Neural progenitor cell (in vitro differentiated cells): ENCODE data around the gene SAPCD1. TPM values are rescaled to one million over a fixed set of nuclear protein-coding genes. Genes with fewer than 3 reads are reported as not detected.

ENCODE experiments used
- DNase-seq: peaks from one replicate; pipeline ENCODE4 v3.0.0-alpha.2; 2016; ENCODE audit warnings: low spot score
- H2AFZ ChIP-seq: fragments of 200-600 bp; sonication (generic); replicated peaks from 2 replicates; pipeline ENCODE4 v1.6.1; 2016; ENCODE audit warnings: antibody characterized with exemption
- H3F3A ChIP-seq: fragments of 200-600 bp; sonication (generic); 2 replicates; pipeline ENCODE4 v1.6.1; 2016; ENCODE audit warnings: antibody characterized with exemption, low read depth
- H3K27ac ChIP-seq: fragments of 200-600 bp; sonication (generic); 2 replicates; pipeline ENCODE4 v1.5.1; 2016; ENCODE audit warnings: mild to moderate bottlenecking
- H3K27me3 ChIP-seq: fragments of 200-600 bp; sonication (generic); 2 replicates; pipeline ENCODE4 v1.6.1; 2016; ENCODE audit warnings: mild to moderate bottlenecking, moderate library complexity
- H3K36me3 ChIP-seq: fragments of 200-600 bp; sonication (generic); 2 replicates; pipeline ENCODE4 v1.5.1; 2016
- H3K4me1 ChIP-seq: fragments of 200-600 bp; sonication (generic); 2 replicates; pipeline ENCODE4 v1.6.1; 2016; ENCODE audit warnings: mixed run types
- H3K4me2 ChIP-seq: fragments of 200-600 bp; sonication (generic); 2 replicates; pipeline ENCODE4 v1.6.1; 2016
- H3K4me3 ChIP-seq: fragments of 200-600 bp; sonication (generic); 2 replicates; pipeline ENCODE4 v1.5.1; 2016
- H3K79me2 ChIP-seq: fragments of 200-600 bp; sonication (generic); 2 replicates; pipeline ENCODE4 v1.6.1; 2016; ENCODE audit warnings: low read depth
- H3K9ac ChIP-seq: fragments of 200-600 bp; sonication (generic); 2 replicates; pipeline ENCODE4 v1.6.1; 2016
- H3K9me3 ChIP-seq: fragments of 200-600 bp; sonication (generic); 2 replicates; pipeline ENCODE4 v1.5.1; 2016; ENCODE audit warnings: low read depth
- H4K20me1 ChIP-seq: fragments of 200-600 bp; sonication (generic); 2 replicates; pipeline ENCODE4 v1.6.1; 2016; ENCODE audit warnings: low read depth
- H3K27ac Mint-ChIP-seq: 3 replicates; pipeline ENCODE4 v1.8.0; 2021; ENCODE audit warnings: mixed read lengths
- H3K27me3 Mint-ChIP-seq: 2 replicates; pipeline ENCODE4 v1.8.0; 2022; ENCODE audit warnings: low read depth, mild to moderate bottlenecking, inconsistent platforms, moderate library complexity, mixed read lengths; ENCODE audit not compliant: insufficient read depth
- H3K36me3 Mint-ChIP-seq: 3 replicates; pipeline ENCODE4 v1.8.0; 2021; ENCODE audit warnings: mixed read lengths
- H3K4me1 Mint-ChIP-seq: 3 replicates; pipeline ENCODE4 v1.8.0; 2021; ENCODE audit warnings: mixed read lengths
- H3K4me3 Mint-ChIP-seq: 3 replicates; pipeline ENCODE4 v1.8.0; 2021; ENCODE audit warnings: mild to moderate bottlenecking, moderate library complexity, mixed read lengths
- H3K9me3 Mint-ChIP-seq: 3 replicates; pipeline ENCODE4 v1.8.0; 2020; ENCODE audit warnings: mixed read lengths
- CTCF ChIP-seq: fragments of 200-600 bp; sonication (generic); IDR thresholded peaks from 2 replicates; pipeline ENCODE4 v1.5.1; 2017; ENCODE audit warnings: antibody characterized with exemption, mild to moderate bottlenecking
- EZH2 ChIP-seq: fragments of 200-600 bp; sonication (generic); IDR thresholded peaks from 2 replicates; pipeline ENCODE4 v1.6.1; 2017; ENCODE audit warnings: antibody characterized with exemption, mild to moderate bottlenecking, moderate library complexity
- EZH2phosphoT487 ChIP-seq: fragments of 200-600 bp; sonication (generic); IDR thresholded peaks from 2 replicates; pipeline ENCODE4 v1.6.1; 2017; ENCODE audit warnings: antibody characterized with exemption
- total RNA-seq: library from RNA; depleted of rRNA; stranded (reverse); fragments of >200 nt; gene quantifications from 2 replicates; pipeline ENCODE4 v1.2.3, GENCODE V29; 2015; ENCODE audit warnings: low replicate concordance

The SAPCD1 gene
- total RNA-seq, 1 donor from 2014 or later: 11.9 TPM

DNA sequence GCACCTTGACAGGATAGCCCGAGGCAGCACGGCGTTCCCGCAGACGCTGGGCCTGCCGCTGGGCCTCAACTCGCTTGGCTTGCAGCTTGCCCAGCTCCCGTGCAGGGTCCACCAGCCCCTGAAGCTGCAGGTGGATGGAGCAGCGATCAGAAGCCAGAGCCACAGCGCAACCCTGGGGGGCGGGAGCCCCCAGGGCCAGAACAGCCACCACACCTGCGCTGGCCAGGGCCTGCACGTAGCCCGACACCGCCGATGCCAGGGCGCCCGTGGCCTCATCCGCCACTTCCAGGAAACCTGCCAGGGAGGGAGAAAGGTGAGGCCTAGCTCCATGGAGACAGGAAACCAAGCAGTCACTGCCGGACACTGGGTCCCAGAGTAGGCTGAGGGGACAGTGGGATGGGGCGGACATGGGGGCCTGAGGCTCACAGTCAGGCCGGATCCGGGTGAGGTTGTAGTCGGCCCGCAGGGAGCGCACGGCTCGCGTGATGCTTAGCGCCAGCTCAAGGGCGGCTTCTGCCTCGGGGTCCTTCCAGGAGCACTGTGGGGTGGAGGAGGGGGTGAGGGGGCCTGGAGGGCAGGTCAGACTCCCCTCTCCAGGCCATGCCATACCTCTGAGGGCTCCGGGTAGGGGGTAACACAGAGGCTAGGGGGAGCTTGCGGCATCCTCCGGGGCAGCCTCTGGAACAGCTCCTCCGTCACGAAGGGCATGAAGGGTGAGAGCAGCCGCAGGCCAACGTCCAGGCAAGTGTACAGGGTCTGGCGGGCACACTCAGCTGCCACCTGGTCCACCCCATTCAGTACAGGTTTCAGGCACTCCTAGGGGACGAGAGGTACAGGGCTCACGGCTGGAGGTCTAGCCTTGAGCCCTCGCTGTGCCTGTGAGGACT is 16.8 kb downstream of the SAPCD1 start:
- no peaks in the 10 kb centered on the region for H3K79me2 ChIP-seq
- Mint-ChIP-seq H3K27ac (no peak overlapping the region), H3K9me3 (no peaks in the 10 kb centered on the region), H3K4me3 (no peak overlapping the region), H3K36me3 (peaks cover 9% of the 10 kb centered on the region), H3K4me1 (peaks cover 6% of the 10 kb centered on the region), H3K27me3 (peaks cover 2% of the 10 kb centered on the region)
- no peaks in the 10 kb centered on the region for H3K36me3 ChIP-seq
- no peaks in the 10 kb centered on the region for H3K9me3 ChIP-seq
- no peak overlapping the region for H3K4me3 ChIP-seq
- H3K9ac ChIP-seq: no peak overlapping the region
- H3K4me2 ChIP-seq: no peak overlapping the region
- H3K4me1 ChIP-seq: no peaks in the 10 kb centered on the region
- no peaks in the 10 kb centered on the region for H3K27me3 ChIP-seq
- no peaks in the 10 kb centered on the region for H3F3A ChIP-seq
- H3K27ac ChIP-seq: no peak overlapping the region
- TF ChIP-seq CTCF: no peak
- TF ChIP-seq EZH2phosphoT487: no peak
- no peak for TF ChIP-seq EZH2
- no peaks in the 10 kb centered on the region for H4K20me1 ChIP-seq
- no peak overlapping the region for H2AFZ ChIP-seq
- DNase-seq: no peak

DNA sequence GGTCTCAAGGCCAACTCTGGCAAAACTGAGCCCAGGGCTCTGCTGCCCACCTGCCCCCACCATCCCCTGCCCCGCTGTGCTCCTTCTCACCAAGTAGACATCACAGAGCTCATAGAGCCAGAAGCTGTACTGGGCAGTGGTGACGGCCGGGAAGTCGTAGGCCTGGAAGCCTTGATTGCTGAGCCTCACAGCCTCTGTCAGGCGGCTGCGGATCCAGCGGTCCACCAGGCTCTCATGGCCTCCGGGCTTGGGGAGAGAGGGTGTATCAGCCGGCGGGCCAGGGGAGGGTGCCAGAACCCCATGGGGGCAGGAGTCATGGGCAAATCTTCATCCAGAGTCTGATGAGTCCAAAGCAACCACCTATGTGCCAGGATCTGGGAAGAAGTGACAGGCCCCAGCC is 17.5 kb downstream of the SAPCD1 start:
- no peak overlapping the region for H3K4me2 ChIP-seq
- H3K36me3 Mint-ChIP-seq: peaks cover 16% of the 10 kb centered on the region
- H3K4me1 ChIP-seq: no peaks in the 10 kb centered on the region
- no peak overlapping the region for H3K9ac ChIP-seq
- no peak for TF ChIP-seq EZH2
- no peaks in the 10 kb centered on the region for H3K79me2 ChIP-seq
- H3K27me3 ChIP-seq: no peaks in the 10 kb centered on the region
- no peak overlapping the region for H3K27ac Mint-ChIP-seq
- H3K27me3 Mint-ChIP-seq: peaks cover 2% of the 10 kb centered on the region
- H3K4me3 ChIP-seq: no peak overlapping the region
- no peaks in the 10 kb centered on the region for H3F3A ChIP-seq
- H3K4me1 Mint-ChIP-seq: peaks cover 6% of the 10 kb centered on the region
- H3K9me3 Mint-ChIP-seq: no peaks in the 10 kb centered on the region
- no peak overlapping the region for H3K4me3 Mint-ChIP-seq
- no peaks in the 10 kb centered on the region for H3K36me3 ChIP-seq
- H3K9me3 ChIP-seq: no peaks in the 10 kb centered on the region
- no peak overlapping the region for H2AFZ ChIP-seq
- no peaks in the 10 kb centered on the region for H4K20me1 ChIP-seq
- DNase-seq: no peak
- no peak overlapping the region for H3K27ac ChIP-seq

DNA sequence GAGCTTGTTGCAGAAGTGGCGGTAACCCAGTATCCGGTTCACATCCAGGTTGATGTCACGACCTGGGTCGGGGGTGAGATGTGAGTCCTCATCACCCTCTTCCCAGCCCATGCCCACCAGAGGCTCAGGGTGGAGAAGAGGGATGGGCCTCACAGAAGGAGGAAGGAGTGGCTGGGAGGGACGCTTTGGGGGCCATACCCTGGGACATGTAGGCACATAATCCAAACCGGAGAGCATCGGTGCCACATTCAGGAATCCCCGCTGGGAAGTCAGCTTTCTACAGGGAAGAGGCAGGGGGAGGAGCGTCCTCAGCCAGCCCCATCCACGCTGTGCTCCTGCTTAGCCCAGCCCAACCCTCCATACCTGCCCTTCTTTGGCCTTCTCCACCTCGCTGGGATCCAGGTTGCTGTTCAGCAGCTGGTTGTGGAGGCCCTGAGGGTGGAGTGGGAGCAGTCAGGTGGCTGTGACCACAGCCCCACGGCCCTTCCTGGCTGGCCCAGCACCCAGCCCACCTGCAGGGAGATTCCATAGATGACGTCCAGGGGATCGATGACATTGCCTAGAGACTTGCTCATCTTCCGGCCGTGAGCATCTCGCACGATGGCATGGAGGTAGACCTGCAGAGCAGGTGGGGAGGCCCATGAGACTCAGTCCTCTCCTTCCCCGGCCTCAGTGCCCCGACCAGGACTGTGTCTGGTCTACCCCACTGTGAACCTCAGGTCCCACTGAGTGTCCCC is 18.2 kb downstream of the SAPCD1 start:
- Histone ChIP-seq H3K4me3 (no peak overlapping the region), H3F3A (no peaks in the 10 kb centered on the region), H4K20me1 (no peaks in the 10 kb centered on the region), H3K27ac (no peak overlapping the region), H3K9me3 (no peaks in the 10 kb centered on the region), H2AFZ (no peak overlapping the region), H3K4me2 (no peak overlapping the region), H3K36me3 (no peaks in the 10 kb centered on the region), H3K27me3 (no peaks in the 10 kb centered on the region), H3K4me1 (no peaks in the 10 kb centered on the region), H3K79me2 (no peaks in the 10 kb centered on the region), H3K9ac (no peak overlapping the region)
- peaks cover 4% of the 10 kb centered on the region for H3K4me1 Mint-ChIP-seq
- peaks cover 16% of the 10 kb centered on the region for H3K36me3 Mint-ChIP-seq
- H3K27ac Mint-ChIP-seq: no peak overlapping the region
- H3K27me3 Mint-ChIP-seq: peaks cover 2% of the 10 kb centered on the region
- no peaks in the 10 kb centered on the region for H3K9me3 Mint-ChIP-seq
- TF ChIP-seq CTCF (no peak), EZH2phosphoT487 (no peak), EZH2 (no peak)
- DNase-seq: no peak
- H3K4me3 Mint-ChIP-seq: no peak overlapping the region
